Caki2 (cell line): Measurements from ENCODE around the gene NDUFV1. TPM values are rescaled to one million over a fixed set of nuclear protein-coding genes. Genes with fewer than 3 reads are reported as not detected.
"Not testable (repeated sequence)": the region's sequence is repeated elsewhere in the genome, so short reads cannot be mapped to it uniquely, and the experiment has no call there.

ENCODE experiments used
- DNase-seq: peaks from one replicate; pipeline ENCODE4 v3.0.0-alpha.2; 2015; ENCODE audit warnings: low read depth
- in situ Hi-C: cut with HindIII; loops from 2 replicates; pipeline ENCODE4 v1.10.0; 2016; ENCODE audit warnings: low sequenced_read_pairs, low pct_unique_long_range_greater_than_20kb, mixed read lengths
- total RNA-seq: library from RNA; depleted of rRNA; stranded (reverse); fragments of >200 nt; shearing (Covaris generic); gene quantifications from 2 replicates; pipeline ENCODE4 v1.2.3, GENCODE V29; 2014; ENCODE audit warnings: low replicate concordance

Gene NDUFV1
- total RNA-seq, 1 experiment from 2014 or later = 237 TPM

GRCh38 chr11:67606093-67606491 is 644 bp upstream of the NDUFV1 start:
- in situ Hi-C loops = no loop called here

GRCh38 chr11:67607507-67607906 is 771 bp downstream of the NDUFV1 start:
- in situ Hi-C loops = no loop called here
- no peak for DNase-seq

More at GRCh38 chr11:67606093-67606491, 644 bp upstream of the NDUFV1 start:
- no peak for DNase-seq

- DNase-seq = no peak
These were observed 1.8 kb downstream of the NDUFV1 start for GRCh38 chr11:67608486-67608885.

GRCh38 chr11:67609316-67609715 is 2.6 kb downstream of the NDUFV1 start:
- DNase-seq = no peak
- in situ Hi-C loops = no loop called here

More at GRCh38 chr11:67608486-67608885, 1.8 kb downstream of the NDUFV1 start:
- in situ Hi-C loops = no loop called here

GRCh38 chr11:67610302-67610868 is 3.6 kb downstream of the NDUFV1 start:
- DNase-seq = no peak
- in situ Hi-C loops = no loop called here

GRCh38 chr11:67611165-67611564 is 4.4 kb downstream of the NDUFV1 start:
- in situ Hi-C loops = no loop called here
- no peak for DNase-seq

GRCh38 chr11:67611704-67612587 is 5.2 kb downstream of the NDUFV1 start:
- DNase-seq = no peak
- in situ Hi-C loops = no loop called here

- DNase-seq = no peak
- in situ Hi-C loops = no loop called here
These were observed 6.0 kb downstream of the NDUFV1 start for GRCh38 chr11:67612751-67613150.

- DNase-seq = no peak
- in situ Hi-C loops = no loop called here
These were observed 6.7 kb downstream of the NDUFV1 start for GRCh38 chr11:67613313-67613959.

GRCh38 chr11:67613960-67614715 is 7.4 kb downstream of the NDUFV1 start:
- in situ Hi-C loops = no loop called here
- no peak for DNase-seq

- in situ Hi-C loops = no loop called here
- no peak for DNase-seq
These were observed 8.3 kb downstream of the NDUFV1 start for GRCh38 chr11:67614730-67615714.

GRCh38 chr11:67615728-67616430 is 9.1 kb downstream of the NDUFV1 start:
- in situ Hi-C loops = no loop called here
- DNase-seq = no peak

GRCh38 chr11:67616431-67617242 is 9.9 kb downstream of the NDUFV1 start:
- DNase-seq = no peak
- in situ Hi-C loops = no loop called here

- in situ Hi-C loops = no loop called here
- DNase-seq = no peak
These were observed 10.7 kb downstream of the NDUFV1 start for GRCh38 chr11:67617243-67617953.

- in situ Hi-C loops = not testable (repeated sequence)
These were observed 12.3 kb downstream of the NDUFV1 start for GRCh38 chr11:67618901-67619659.

More at GRCh38 chr11:67618901-67619659, 12.3 kb downstream of the NDUFV1 start:
- DNase-seq = not testable (repeated sequence)
